GM21737 (cell line): Measurements from ENCODE around the gene ACO1.

ENCODE experiments used
- ATAC-seq: cut with Tn5 transposase; IDR thresholded peaks from one replicate; pipeline ENCODE4 v1.9.1; 2021; ENCODE audit warnings: mild to moderate bottlenecking, moderate library complexity; ENCODE audit not compliant: unreplicated experiment

ACO1 gene

GRCh38 chr9:32382565-32383320, 1.7 kb upstream of the ACO1 start:
- ATAC-seq, result no peak

GRCh38 chr9:32384002-32384363, 460 bp upstream of the ACO1 start:
- ATAC-seq, result no peak

- no peak for ATAC-seq
Observed at GRCh38 chr9:32385152-32385884, 875 bp downstream of the ACO1 start.

- no peak for ATAC-seq
Observed at GRCh38 chr9:32385885-32386283, 1.4 kb downstream of the ACO1 start.

GRCh38 chr9:32387256-32387655, 2.8 kb downstream of the ACO1 start:
- ATAC-seq, result no peak

DNA sequence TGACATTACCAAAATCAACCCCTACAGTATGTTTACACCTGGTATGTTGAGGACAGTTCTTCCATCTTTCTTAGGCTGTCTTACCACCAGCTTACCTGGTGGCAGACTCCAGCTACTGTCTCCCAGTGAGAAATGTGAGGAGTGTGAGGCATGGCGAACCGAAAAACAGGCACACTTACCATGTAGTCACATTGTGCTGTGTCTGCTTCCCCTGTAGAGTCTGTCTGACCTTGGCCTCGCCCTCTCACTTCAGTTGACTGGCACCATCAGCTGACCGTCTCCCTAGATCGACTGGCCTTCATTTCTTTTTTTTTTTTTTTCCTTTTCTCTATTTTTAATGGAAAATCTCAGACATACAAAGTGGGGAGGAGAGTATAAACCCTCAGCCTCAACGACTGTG, 4.9 kb downstream of the ACO1 start:
- no peak for ATAC-seq

- ATAC-seq, result no peak
Observed at GRCh38 chr9:32393911-32394310, 9.5 kb downstream of the ACO1 start.

GRCh38 chr9:32394381-32395049, 10.1 kb downstream of the ACO1 start:
- no peak for ATAC-seq

- no peak for ATAC-seq
Observed at GRCh38 chr9:32395510-32396216, 11.2 kb downstream of the ACO1 start.

- no peak for ATAC-seq
Observed at GRCh38 chr9:32398207-32398606, 13.8 kb downstream of the ACO1 start.

DNA sequence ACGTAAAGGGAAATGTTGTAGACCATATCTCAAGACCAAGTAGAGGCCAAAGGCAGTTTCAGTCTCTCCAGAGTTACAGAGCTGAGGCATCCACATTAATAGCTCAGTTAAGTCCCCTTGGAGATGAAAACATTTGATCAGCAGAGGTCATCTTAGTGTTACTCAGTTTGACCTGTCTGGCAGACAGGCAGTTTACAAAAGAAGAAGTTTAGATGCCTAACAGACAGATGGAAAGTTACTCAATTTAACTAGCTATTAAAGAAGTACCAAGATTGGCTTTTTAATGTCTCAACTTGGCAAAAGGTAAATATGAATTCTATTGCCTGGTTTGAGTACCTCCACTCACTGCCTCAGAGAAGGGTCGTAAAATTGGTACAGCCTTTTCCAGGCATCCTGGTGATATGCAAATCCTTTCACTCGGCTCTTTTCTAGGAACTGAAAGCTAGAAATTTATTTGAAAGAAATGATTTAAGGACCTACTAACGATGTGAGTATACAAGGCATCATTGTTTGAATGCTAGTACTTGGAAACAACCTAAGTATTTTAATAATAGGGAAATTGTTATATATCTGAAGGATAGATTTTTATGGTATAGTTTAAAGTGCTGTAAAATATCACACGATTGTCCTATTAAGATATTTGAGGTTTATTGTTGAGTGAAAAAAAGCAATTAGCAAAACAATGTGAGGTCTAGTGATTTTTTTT, 14.8 kb downstream of the ACO1 start:
- ATAC-seq, result no peak

- ATAC-seq, result no peak
Observed at GRCh38 chr9:32401488-32401887, 17.0 kb downstream of the ACO1 start.

- no peak for ATAC-seq
Observed at GRCh38 chr9:32403567-32404260, 19.3 kb downstream of the ACO1 start.

GRCh38 chr9:32404402-32404801, 20.0 kb downstream of the ACO1 start:
- ATAC-seq, result no peak

DNA sequence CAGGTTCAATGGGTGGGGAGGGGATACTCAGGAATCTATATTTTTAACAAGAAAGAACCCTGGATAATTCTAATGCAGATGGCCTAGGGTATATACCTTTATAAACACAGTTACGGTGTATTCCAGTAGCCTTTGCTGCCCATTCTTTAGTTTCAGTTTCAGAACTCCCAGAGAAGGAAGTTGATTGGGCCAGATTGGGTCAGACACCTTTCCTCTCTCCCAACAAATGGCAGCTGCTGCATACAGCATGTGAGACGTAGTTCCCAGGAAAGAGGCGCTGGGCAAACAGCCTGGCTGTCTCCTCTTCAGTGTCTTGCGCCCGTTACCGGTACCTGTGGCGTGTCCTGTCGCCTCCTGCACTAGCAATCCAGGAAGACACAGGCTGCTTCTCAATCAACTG, 20.4 kb downstream of the ACO1 start:
- ATAC-seq, result no peak

- no peak for ATAC-seq
Observed at GRCh38 chr9:32405506-32405905, 21.1 kb downstream of the ACO1 start.

GRCh38 chr9:32406046-32406445, 21.6 kb downstream of the ACO1 start:
- no peak for ATAC-seq

- ATAC-seq, result no peak
Observed at GRCh38 chr9:32411753-32412152, 27.3 kb downstream of the ACO1 start.

- no peak for ATAC-seq
Observed at GRCh38 chr9:32412440-32412839, 28.0 kb downstream of the ACO1 start.

DNA sequence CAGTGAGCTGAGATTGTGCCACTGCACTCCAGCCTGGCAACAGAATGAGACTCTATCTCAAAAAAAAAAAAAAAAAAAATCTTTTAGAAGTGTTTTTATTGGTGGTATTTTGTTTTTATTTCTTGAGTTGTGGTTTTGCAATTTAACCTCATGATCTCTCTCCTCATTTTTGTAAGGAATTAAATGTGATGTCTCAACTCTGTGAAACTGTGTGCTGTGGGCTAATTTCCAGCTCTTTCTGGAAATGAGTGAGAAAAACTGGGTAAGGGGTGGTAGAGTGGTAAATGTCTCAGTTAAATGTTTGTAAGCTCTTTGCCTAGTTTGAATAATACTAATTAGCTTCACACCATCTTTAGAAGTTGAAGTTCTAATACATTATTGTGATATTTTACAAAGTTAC, 29.0 kb downstream of the ACO1 start:
- ATAC-seq, result no peak
